Keratinocyte (primary cell): ENCODE results near the gene COL21A1. TPM values are rescaled to one million over a fixed set of nuclear protein-coding genes. Genes with fewer than 3 reads are reported as not detected.

Experiments used
- DNase-seq: peaks from one replicate; pipeline ENCODE4 v3.0.0-alpha.2; 2011; ENCODE audit warnings: low read depth, missing footprints, low spot score
- FAIRE-seq: peaks from 2 replicates; lab custom pipeline; 2011; peaks lifted over from hg19 to GRCh38; lab: Jason Lieb, UNC
- H2AFZ ChIP-seq: 2 replicates; pipeline ENCODE4 v1.6.0; 2012; ENCODE audit warnings: low read length, control low read depth, inconsistent platforms; ENCODE audit not compliant: control insufficient read depth
- H3K27ac ChIP-seq: 2 replicates; pipeline ENCODE4 v1.5.1; 2011; ENCODE audit warnings: low read length; ENCODE audit not compliant: control insufficient read depth, insufficient read depth
- H3K27me3 ChIP-seq: 3 replicates; pipeline ENCODE4 v1.6.0; 2011; ENCODE audit warnings: low read length; ENCODE audit not compliant: control insufficient read depth, insufficient read depth; ENCODE audit errors: extremely low read depth
- H3K36me3 ChIP-seq, 2 experiments: 2 replicates in 1 of 2; 3 replicates in 1 of 2; pipeline ENCODE4 v1.5.1; 2011; ENCODE audit warnings: low read length in 2 of 2, mild to moderate bottlenecking in 1 of 2; ENCODE audit not compliant: control insufficient read depth in 2 of 2, insufficient read depth in 2 of 2; ENCODE audit errors: extremely low read depth in 1 of 2
- H3K4me1 ChIP-seq: 3 replicates; pipeline ENCODE4 v1.5.1; 2011; ENCODE audit warnings: low read length; ENCODE audit not compliant: control insufficient read depth, insufficient read depth; ENCODE audit errors: extremely low read depth
- H3K4me2 ChIP-seq: 3 replicates; pipeline ENCODE4 v1.6.0; 2011; ENCODE audit warnings: low read depth, low read length; ENCODE audit not compliant: control insufficient read depth, insufficient read depth; ENCODE audit errors: extremely low read depth
- H3K4me3 ChIP-seq, 3 experiments: fragments of 200-600 bp in 1 of 3; sonication (generic) in 1 of 3; 2 replicates in 2 of 3; 3 replicates in 1 of 3; pipeline ENCODE4 v1.5.1; 2011 to 2016; ENCODE audit warnings: low read length in 3 of 3, mild to moderate bottlenecking in 3 of 3, control low read depth in 2 of 3, inconsistent platforms in 1 of 3, low read depth in 1 of 3, mixed read lengths in 1 of 3, mixed run types in 1 of 3, moderate library complexity in 1 of 3; ENCODE audit not compliant: control insufficient read depth in 2 of 3, insufficient read depth in 2 of 3; ENCODE audit errors: extremely low read depth in 1 of 3
- H3K79me2 ChIP-seq: 2 replicates; pipeline ENCODE4 v1.6.0; 2012; ENCODE audit warnings: low read length; ENCODE audit not compliant: control insufficient read depth, insufficient read depth
- H3K9ac ChIP-seq: 3 replicates; pipeline ENCODE4 v1.6.0; 2011; ENCODE audit warnings: low read length; ENCODE audit not compliant: control insufficient read depth, insufficient read depth; ENCODE audit errors: extremely low read depth
- H3K9me1 ChIP-seq: 3 replicates; pipeline ENCODE4 v1.6.0; 2011; ENCODE audit warnings: low read length; ENCODE audit not compliant: control insufficient read depth, insufficient read depth; ENCODE audit errors: extremely low read depth
- H3K9me3 ChIP-seq: 2 replicates; pipeline ENCODE4 v1.5.1; 2012; ENCODE audit warnings: low read depth, low read length; ENCODE audit not compliant: control insufficient read depth
- H4K20me1 ChIP-seq: 3 replicates; pipeline ENCODE4 v1.6.0; 2011; ENCODE audit warnings: low read length; ENCODE audit not compliant: control insufficient read depth, insufficient read depth; ENCODE audit errors: extremely low read depth
- CTCF ChIP-seq, 3 experiments: IDR thresholded peaks in 1 of 3; conservative IDR thresholded peaks in 1 of 3; optimal IDR thresholded peaks in 1 of 3; 2 replicates in 2 of 3; 3 replicates in 1 of 3; pipeline versions ENCODE3 to v1.5.1; 2011; ENCODE audit warnings: low read length in 3 of 3, mild to moderate bottlenecking in 3 of 3, moderate library complexity in 2 of 3, control low read depth in 1 of 3, inconsistent platforms in 1 of 3; ENCODE audit not compliant: insufficient read depth in 2 of 3; ENCODE audit errors: extremely low read depth in 1 of 3
- EZH2 ChIP-seq: IDR thresholded peaks from one replicate; pipeline ENCODE4 v1.6.1; 2012; ENCODE audit warnings: inconsistent platforms, mild to moderate bottlenecking, low read length, moderate library complexity
- dilution Hi-C: fragments of 300-500 bp; cut with MboI; formaldehyde crosslinking; loops from one replicate; pipeline ENCODE4 v1.7.0; 2020; ENCODE audit warnings: low sequenced_read_pairs; ENCODE audit not compliant: extremely low pct_ligation_motif_present
- polyA plus RNA-seq, 5 experiments: library from polyadenylated mRNA; depleted of rRNA in 3 of 5; stranded (reverse) in 3 of 5; stranded (forward) in 1 of 5; unstranded in 1 of 5; fragments of >200 nt; gene quantifications; 1 replicate in 1 of 5; 2 replicates in 3 of 5; 3 replicates in 1 of 5; pipeline versions ENCODE4 v1.2.1 to v1.2.3, GENCODE V29; 2011 to 2012; ENCODE audit warnings: missing spikeins in 2 of 5, low read depth in 1 of 5, low replicate concordance in 1 of 5

COL21A1 gene
- polyA plus RNA-seq, 1 donor (not counting 4 experiments of a cell fraction or from before 2014, with no cell fraction given): 0.16 TPM

GRCh38 chr6:56027865-56028264 is 219.5 kb downstream of the COL21A1 start:
- no peaks in the 10 kb centered on the region for H3K27me3 ChIP-seq

GRCh38 chr6:56026455-56027180 is 220.8 kb downstream of the COL21A1 start:
- Histone ChIP-seq H3K4me1 (no peaks in the 10 kb centered on the region), H3K27me3 (no peaks in the 10 kb centered on the region), H4K20me1 (no peaks in the 10 kb centered on the region), H3K4me3 (no peak overlapping the region), H3K27ac (no peak overlapping the region), H3K9me1 (no peaks in the 10 kb centered on the region), H3K9me3 (no peaks in the 10 kb centered on the region), H2AFZ (no peak overlapping the region), H3K9ac (no peak overlapping the region), H3K36me3 (no peaks in the 10 kb centered on the region), H3K79me2 (no peaks in the 10 kb centered on the region), H3K4me2 (no peak overlapping the region)
- dilution Hi-C loops: no loop called here
- no peak for TF ChIP-seq CTCF (optimal IDR thresholded peaks at IDR 0.05 in 1 of 3, IDR thresholded peaks at IDR 0.05 in 1 of 3, conservative IDR thresholded peaks at IDR 0.05 in 1 of 3; ENCODE audit: extremely low read depth in 1 of 3, insufficient read depth in 2 of 3, low read length in 3 of 3)
- no peak for TF ChIP-seq EZH2
- no peak for DNase-seq
- no peak for FAIRE-seq

More at GRCh38 chr6:56027865-56028264, 219.5 kb downstream of the COL21A1 start:
- Histone ChIP-seq H3K9me3 (no peaks in the 10 kb centered on the region), H3K27ac (no peak overlapping the region), H3K4me2 (no peak overlapping the region), H3K79me2 (no peaks in the 10 kb centered on the region), H3K36me3 (no peaks in the 10 kb centered on the region), H2AFZ (no peak overlapping the region), H3K4me1 (no peaks in the 10 kb centered on the region), H4K20me1 (no peaks in the 10 kb centered on the region), H3K9me1 (no peaks in the 10 kb centered on the region), H3K9ac (no peak overlapping the region), H3K4me3 (no peak overlapping the region)
- FAIRE-seq (no peak), DNase-seq (no peak)
- TF ChIP-seq CTCF (optimal IDR thresholded peaks at IDR 0.05 in 1 of 3, IDR thresholded peaks at IDR 0.05 in 1 of 3, conservative IDR thresholded peaks at IDR 0.05 in 1 of 3; ENCODE audit: extremely low read depth in 1 of 3, insufficient read depth in 2 of 3, low read length in 3 of 3) (no peak), EZH2 (no peak)
- dilution Hi-C loops: no loop called here
